ENCODE data around the gene RASA1. TPM values are rescaled to one million over a fixed set of nuclear protein-coding genes. Genes with fewer than 3 reads are reported as not detected.
"Not testable (repeated sequence)": the region's sequence is repeated elsewhere in the genome, so short reads cannot be mapped to it uniquely, and the experiment has no call there.

The RASA1 gene
- total RNA-seq, 4 donors from 2014 or later, result 25.9 to 59.9 (median 46.3) TPM

DNA sequence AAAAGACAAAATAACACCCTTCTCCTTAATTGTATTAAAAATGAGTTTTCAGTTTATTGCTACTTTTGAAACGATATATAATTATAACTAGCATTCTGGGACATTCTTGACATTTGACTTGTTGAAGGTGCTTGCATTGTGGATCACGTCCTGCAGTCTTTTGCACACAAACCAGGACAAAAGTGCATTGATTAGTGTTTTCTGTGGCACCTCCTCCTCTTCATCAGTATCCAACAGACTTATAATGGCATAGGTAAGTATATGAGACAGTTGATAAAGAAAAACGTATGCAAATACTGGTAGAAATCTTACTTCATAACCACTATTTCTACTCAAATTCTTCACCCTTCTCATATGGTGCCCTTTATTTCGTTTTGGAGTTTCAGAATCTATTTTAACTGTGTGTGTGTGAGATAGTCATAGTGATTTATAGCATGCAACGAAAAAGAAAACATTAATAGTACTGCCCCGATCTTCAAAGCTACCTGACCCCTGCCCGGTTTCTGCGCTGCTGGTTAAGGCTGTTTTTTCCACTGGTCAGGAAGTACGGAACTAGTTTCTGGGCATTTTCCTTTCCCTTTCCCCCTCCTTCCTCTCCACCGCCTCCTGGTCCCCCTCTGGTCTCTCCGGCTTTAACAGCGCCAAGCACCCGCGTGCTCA lies 639 bp upstream of the RASA1 start:
- Histone ChIP-seq H3K9me3 (no peaks in the 10 kb centered on the region), H3K27me3 (no peaks in the 10 kb centered on the region), H3K4me3 (peak overlapping the region; percentile 86 to 96), H3K4me1 (no peaks in the 10 kb centered on the region), H3K27ac (peak overlapping the region; percentile 87 to 93), H3K36me3 (no peaks in the 10 kb centered on the region)
- DNase-seq, result no peak
- intact Hi-C loops (cut with DNase I; ENCODE audit: low total_unique reads), result no loop called here
- TF ChIP-seq, protein P1, sequence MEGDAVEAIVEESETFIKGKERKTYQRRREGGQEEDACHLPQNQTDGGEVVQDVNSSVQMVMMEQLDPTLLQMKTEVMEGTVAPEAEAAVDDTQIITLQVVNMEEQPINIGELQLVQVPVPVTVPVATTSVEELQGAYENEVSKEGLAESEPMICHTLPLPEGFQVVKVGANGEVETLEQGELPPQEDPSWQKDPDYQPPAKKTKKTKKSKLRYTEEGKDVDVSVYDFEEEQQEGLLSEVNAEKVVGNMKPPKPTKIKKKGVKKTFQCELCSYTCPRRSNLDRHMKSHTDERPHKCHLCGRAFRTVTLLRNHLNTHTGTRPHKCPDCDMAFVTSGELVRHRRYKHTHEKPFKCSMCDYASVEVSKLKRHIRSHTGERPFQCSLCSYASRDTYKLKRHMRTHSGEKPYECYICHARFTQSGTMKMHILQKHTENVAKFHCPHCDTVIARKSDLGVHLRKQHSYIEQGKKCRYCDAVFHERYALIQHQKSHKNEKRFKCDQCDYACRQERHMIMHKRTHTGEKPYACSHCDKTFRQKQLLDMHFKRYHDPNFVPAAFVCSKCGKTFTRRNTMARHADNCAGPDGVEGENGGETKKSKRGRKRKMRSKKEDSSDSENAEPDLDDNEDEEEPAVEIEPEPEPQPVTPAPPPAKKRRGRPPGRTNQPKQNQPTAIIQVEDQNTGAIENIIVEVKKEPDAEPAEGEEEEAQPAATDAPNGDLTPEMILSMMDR (IDR thresholded peaks at IDR 0.05), result no peak
- TF ChIP-seq POLR2A (IDR thresholded peaks at IDR 0.05), result no peak

- H3K27me3 ChIP-seq, result no peaks in the 10 kb centered on the region
- intact Hi-C loops (cut with DNase I; ENCODE audit: low total_unique reads), result no loop called here
- H3K27ac ChIP-seq, result peak overlapping the region; percentile 87 to 93
- TF ChIP-seq POLR2A (IDR thresholded peaks at IDR 0.05), result no peak
- TF ChIP-seq, protein P1 (IDR thresholded peaks at IDR 0.05), result no peak
- DNase-seq, result peak; percentile 61 to 66
- H3K36me3 ChIP-seq, result no peaks in the 10 kb centered on the region
- H3K4me3 ChIP-seq, result peak overlapping the region; percentile 86 to 96
- H3K9me3 ChIP-seq, result no peaks in the 10 kb centered on the region
- H3K4me1 ChIP-seq, result no peaks in the 10 kb centered on the region
These were observed 665 bp downstream of the RASA1 start for GRCh38 chr5:87268126-87268969.

DNA sequence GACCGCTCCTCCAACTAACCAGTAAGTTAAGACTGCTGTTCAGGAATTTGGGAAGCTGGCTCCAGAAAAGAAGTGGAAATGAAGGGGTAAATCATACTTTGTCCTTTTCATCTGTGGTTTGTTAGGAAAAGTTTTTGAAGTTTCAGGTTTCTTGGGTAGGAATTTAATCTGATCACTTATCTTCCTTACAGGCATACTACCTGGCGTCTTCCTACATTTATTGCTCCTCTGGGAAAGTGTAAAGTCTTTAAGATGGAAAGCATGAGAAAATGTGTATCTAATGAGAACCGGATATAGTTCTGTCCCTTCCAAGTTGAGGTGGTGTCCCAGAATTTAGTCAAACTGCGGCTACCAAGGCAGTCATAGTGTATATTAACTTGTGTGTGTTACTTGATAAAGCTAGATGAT lies 1.3 kb downstream of the RASA1 start:
- no peak for DNase-seq
- intact Hi-C loops (cut with DNase I; ENCODE audit: low total_unique reads), result no loop called here
- TF ChIP-seq, protein P1 (IDR thresholded peaks at IDR 0.05), result no peak
- no peak for TF ChIP-seq POLR2A (IDR thresholded peaks at IDR 0.05)
- Histone ChIP-seq H3K27me3 (no peaks in the 10 kb centered on the region), H3K27ac (peak overlapping the region; percentile 87 to 93), H3K9me3 (no peaks in the 10 kb centered on the region), H3K36me3 (no peaks in the 10 kb centered on the region), H3K4me1 (no peaks in the 10 kb centered on the region), H3K4me3 (peak overlapping the region; percentile 86 to 96)

DNA sequence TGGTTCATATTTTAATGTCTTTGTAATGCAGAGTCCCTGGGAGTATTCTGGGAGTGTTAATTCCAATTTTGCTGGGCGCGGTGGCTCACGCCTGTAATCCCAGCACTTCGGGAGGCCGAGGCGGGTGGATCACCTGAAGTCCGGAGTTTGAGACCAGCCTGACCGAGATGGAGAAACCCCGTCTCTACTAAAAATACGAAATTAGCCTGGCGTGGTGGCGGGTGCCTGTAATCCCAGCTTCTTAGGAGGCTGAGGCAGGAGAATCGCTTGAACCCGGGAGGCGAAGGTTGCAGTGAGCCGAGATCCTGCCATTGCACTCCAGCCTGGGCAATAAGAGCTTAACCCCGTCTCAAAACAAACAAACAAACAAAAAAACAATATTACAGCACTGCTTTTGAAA lies 3.2 kb downstream of the RASA1 start:
- H3K27me3 ChIP-seq; DNase-seq; H3K36me3 ChIP-seq; H3K27ac ChIP-seq; H3K9me3 ChIP-seq; intact Hi-C loops (cut with DNase I; ENCODE audit: low total_unique reads); H3K4me3 ChIP-seq; H3K4me1 ChIP-seq: not testable (repeated sequence)

DNA sequence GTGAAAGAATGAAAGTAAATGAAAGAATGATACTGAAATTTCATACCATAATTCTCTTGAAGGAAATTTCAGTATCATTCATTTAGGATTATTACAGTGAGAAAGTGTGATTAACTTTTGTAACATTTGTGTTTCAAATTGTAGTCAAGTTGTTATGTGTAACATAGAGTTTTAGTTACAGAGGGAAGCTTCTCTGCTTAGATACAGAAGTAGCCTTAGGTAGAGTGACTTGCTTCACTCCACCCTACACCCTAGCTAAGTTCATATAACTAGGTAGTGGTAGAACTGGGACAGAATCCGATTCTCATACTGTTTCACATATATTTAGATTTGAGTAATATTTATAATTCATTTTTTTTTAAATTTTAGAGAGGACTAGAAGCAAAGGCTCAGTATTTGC lies 9.0 kb downstream of the RASA1 start:
- TF ChIP-seq, protein P1 (IDR thresholded peaks at IDR 0.05), result no peak
- no peak for TF ChIP-seq POLR2A (IDR thresholded peaks at IDR 0.05)
- Histone ChIP-seq H3K27ac (no peak overlapping the region), H3K27me3 (no peaks in the 10 kb centered on the region), H3K4me1 (peaks cover 0 to 6% of the 10 kb centered on the region in 2 donors), H3K9me3 (no peaks in the 10 kb centered on the region), H3K36me3 (no peaks in the 10 kb centered on the region), H3K4me3 (no peak overlapping the region)
- intact Hi-C loops (cut with DNase I; ENCODE audit: low total_unique reads), result no loop called here
- DNase-seq, result no peak
